NCI-H1930 (cell line): ENCODE results near the gene SLCO3A1.
"Not testable (repeated sequence)": the region's sequence is repeated elsewhere in the genome, so short reads cannot be mapped to it uniquely, and the experiment has no call there.

Experiments used
- DNase-seq, 2 experiments: peaks; one replicate each; lab custom pipeline; 2025; lab: John Stamatoyannopoulos, UW

The SLCO3A1 gene

DNA sequence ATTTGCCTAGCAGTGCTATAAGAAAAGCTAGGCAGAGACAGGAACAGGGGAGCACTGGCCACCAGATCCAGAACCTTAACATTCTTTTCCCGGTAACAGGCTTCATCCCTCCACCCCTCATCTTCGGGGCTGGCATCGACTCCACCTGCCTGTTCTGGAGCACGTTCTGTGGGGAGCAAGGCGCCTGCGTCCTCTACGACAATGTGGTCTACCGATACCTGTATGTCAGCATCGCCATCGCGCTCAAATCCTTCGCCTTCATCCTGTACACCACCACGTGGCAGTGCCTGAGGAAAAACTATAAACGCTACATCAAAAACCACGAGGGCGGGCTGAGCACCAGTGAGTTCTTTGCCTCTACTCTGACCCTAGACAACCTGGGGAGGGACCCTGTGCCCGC lies 309.1 kb downstream of the SLCO3A1 start:
- no peak for DNase-seq

DNA sequence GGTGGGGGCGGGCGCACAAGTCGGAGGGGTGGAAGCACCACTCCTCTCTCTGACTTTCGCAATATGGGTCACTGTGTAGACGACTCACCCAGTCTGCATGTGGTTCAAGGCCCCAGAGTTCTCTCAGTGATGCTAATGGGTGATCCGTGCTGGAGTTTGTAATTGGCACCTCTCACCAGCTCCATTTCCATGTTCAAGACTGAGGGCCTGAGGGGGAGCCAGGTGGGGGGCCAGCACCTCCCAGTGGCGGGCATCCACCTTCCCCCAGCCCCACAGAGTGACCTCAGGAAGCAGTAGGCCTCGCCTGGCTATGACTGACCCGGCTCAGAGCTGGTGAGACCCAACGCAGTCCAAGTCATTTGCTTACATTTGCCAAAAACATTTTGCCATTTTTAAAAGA lies 310.1 kb downstream of the SLCO3A1 start:
- DNase-seq = no peak

DNA sequence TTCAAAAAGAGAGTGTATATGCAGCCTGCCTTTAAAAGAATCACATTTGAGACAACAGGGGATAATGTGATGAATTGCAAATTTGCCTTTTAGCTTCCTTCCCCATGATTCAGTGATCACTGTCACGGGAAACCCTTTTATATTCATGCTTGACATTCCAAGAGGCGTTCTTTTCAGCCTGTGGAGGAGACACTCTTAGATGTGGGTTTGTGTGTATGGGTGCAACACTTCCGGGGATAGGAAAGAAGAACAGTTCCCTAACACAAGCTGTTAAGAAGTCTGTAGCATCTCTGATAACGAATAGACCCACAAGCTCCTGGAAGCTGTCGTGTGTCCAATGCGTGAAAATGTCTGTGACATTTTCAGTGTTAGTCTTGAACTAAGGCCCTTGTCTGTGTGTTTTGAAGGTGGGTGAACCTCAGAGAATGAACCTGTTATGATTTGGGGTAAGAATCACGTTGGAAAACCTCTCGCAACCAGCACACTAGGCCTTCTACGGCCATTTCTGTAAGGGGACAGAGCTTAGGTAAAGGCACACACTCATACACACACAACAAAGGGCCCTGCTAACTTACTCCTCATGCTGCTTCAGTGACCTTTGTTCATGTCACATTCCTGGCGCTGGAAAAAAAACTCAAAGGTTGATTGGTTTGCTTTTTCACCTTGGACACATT lies 311.0 kb downstream of the SLCO3A1 start:
- DNase-seq = no peak

DNA sequence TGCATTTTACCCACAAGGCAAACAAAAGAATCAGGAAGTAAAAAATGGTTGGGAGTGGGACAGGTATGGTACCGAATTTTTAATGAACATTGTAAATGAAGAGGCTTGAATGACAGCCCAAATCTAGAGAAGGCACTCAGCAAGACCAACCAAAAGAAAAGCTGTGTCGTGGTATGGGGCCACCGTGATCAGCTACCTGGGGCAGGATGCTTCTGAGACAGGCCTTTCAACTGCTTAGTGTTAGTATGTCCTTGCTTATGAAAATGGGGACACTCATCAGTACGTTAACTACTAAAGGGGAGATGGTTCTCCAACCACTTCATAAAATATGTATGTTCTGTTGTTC lies 311.5 kb downstream of the SLCO3A1 start:
- DNase-seq = no peak

DNA sequence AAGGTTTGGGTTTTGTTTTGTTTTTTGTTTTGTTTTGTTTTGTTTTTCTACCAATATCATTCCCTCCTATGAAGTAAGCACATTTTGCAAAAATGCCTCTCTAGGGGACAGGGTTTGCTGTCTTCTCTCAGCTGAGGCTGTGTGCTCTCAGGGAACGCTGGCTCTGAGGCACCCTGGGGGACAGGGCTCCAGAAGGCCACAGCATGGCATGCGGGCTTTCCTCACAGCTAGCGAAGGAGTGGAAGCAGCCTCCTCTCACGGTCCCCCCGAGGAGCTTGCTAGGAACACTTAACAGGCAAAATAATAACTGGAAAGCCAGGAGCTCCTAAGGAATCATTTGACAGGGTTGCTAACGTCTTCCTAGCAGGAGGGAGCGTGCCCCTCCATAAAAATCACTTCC lies 312.5 kb downstream of the SLCO3A1 start:
- no peak for DNase-seq

DNA sequence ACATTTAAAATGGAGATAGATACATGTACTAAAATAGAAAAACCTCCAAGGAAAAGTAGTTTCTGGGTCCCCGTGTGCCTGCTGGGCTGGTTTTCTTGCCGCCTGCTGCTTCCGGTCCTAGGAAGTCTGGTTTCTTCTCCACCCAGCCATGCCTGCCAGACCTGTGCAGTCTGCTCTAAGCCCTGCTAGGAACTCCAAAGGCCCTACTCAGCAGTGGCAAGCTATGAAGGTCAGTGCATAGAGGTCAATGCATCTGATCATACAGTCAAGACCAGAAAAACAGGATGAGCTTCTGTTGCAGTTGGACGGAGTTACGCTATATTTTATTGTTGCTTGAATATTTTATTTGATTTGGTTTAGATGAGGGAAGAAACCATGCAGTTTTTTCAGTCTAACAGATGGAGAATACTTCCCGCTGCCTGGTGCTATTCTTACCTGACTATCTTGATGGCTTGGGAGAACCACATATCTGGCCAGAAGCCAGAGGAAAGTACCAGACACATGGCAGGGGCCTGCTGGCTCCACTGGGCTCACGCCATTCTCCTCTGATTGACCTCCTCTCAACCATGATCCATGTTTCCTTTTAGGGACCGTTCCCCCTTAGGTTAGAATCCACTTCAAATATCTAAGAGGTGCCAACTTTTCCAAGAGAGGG lies 313.4 kb downstream of the SLCO3A1 start:
- no peak for DNase-seq

DNA sequence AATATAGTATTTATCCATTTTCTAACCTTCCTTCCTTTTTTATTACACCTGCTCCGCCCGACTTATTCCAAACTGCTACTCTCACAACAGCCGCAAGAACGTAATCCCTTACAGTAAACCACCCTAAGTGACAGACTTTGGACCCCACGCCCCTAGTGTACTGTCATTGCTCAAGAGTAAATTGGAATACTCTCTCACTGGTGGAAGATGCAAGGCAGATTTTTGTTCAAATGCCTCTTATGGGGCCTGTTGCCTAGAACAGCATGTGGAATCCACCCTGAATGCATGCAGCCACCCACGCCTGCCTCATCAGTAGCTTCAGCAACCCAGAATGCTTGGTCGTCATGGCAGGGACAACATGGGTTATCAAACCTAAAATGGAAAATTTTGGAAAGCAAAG lies 313.9 kb downstream of the SLCO3A1 start:
- DNase-seq = no peak

DNA sequence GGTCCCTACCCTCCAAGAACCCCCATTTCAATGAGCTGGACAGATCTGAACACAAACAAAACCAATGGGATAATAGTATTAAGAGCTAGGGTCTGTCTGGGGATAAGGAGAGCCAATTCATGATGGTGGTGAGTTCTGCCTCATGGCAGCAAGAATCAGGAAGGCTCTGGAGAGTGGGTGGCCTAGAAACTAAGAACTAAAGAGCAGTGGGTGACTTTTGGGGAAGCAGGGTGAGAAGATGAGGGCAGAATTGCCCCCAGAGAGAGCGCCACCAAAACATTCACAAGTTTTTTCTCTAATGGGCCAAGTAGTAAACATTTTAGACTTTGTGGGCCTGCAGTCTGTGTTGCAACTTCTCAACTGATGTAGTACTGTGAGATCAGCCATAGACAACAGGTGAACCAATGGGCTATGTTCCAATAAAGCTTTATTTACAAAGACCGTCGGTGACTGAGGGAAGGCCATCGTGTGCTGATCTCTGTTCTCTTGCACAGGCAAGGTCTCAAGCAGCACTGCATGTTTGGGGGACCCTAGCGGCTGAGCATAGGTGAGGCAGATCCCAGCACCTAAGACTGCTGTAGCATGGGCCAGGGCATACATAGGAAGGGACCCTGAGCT lies 314.7 kb downstream of the SLCO3A1 start:
- DNase-seq = no peak

DNA sequence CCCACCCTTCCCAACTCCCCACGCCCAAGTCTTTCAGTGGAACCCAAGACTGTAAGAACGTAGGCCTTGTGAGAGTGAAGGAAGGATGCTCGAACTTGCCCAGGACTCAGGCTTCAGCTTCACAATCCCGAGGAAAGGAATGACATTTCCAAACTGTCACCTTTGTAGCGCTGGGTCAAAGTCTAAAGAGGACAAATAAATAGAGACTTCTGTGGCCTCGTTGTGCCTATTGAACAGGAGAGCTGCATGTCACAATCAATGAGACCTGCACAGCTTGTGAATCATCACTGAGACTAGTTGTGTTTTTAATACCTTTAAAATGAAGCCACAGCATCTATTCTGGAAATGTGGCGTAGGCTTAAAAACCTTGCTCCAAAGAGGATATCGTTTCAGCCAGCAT lies 317.4 kb downstream of the SLCO3A1 start:
- no peak for DNase-seq

DNA sequence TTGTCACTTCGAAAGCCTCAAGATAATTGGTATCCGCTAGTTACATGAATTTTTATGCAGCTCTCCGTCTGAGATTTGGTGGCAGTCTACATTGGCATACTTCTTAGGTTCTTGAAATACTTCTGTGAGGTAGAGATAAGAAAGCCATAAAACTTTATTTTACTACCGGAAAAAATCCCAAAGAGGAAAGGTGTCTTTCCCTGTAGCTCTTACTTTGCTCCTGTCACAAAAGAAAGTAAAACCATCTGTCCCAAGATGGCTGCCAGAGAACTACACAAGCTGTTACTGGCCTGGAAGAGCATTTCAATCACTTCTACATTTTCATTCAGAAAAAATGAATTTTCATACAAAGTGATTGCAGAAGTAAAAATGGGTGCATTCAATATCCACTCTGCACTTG lies 325.4 kb downstream of the SLCO3A1 start:
- no peak for DNase-seq

DNA sequence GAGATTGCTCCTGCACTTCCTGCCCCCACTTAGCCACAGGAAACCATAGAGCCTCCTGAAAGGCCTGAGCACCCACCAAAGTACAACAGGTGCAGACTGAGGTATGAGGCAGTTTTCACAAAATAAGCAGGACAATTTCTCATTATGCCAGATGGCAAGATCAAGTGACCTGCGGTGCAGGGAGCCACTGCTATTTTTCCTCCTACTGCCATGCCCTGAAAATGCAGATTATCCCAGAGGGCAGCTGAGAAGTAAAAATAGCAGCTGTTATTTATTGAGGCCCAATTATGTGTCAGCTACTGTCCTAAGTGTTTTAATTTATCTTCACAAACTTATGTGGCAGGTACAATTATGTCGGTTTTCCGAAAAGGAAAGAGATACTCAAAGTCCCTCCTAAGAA lies 330.6 kb downstream of the SLCO3A1 start:
- DNase-seq = no peak

DNA sequence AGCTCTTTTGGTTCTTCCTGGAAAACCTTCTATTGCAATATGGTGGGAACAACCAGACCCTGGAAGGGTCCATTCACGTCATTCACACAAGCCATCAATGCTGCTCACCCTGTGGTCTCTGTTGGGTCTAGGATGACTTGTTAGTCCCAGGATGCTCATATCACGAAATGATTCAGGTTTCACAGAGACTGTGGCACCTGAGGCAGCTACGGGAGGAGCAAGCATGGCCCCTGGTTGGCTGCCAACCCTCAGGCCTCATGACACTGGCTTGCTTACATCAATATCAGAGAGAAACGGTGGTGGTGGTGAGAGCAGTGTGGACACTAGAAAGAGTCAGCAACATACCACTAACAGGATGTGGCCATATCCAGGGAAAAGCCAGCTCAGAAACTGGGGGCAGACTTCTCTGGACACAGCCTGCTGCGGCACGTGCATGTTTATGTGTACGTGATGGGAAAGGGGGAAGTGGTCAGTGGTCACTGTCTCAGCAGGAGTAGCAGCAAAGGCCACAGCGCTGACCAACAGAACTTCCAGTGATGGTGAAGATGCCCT lies 331.2 kb downstream of the SLCO3A1 start:
- no peak for DNase-seq

DNA sequence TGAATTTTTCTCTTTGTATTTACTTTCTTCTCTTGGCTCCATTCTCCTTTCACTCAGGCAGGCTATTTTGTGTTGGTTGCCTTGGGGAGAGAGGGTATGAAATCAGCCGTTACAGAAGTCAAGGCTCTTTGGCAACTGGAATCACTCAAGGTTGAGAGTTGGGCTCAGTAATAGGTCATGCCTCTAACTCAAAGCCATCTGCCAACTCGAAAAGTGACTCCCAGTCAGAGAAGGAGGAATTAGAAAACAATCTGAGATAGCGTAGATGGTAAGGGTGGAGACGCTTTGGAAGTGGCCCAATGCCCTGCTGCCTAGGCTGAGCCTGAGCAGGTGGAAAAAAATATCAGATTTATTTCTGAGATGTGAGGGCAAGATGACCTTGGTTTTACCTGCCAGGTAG lies 334.5 kb downstream of the SLCO3A1 start:
- no peak for DNase-seq

DNA sequence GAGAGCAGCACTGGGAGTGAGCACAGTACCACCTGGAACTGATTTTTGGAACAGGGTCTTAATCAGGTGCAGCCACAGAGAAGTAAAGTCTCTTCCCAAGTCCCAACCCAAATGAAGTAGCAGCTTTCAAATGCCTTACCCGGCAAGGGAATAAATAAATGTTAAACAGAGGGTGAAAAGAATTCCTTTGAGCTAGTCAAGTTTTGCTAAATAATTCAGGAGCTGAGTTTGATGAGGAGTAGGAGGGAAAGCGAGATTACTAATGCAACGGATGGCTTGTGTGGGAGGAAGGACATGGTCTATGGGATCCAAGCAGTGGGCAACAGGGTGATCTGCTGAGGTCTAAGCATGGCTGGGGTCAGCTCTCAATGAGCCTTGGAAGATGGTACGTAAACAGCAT lies 335.7 kb downstream of the SLCO3A1 start:
- no peak for DNase-seq

DNA sequence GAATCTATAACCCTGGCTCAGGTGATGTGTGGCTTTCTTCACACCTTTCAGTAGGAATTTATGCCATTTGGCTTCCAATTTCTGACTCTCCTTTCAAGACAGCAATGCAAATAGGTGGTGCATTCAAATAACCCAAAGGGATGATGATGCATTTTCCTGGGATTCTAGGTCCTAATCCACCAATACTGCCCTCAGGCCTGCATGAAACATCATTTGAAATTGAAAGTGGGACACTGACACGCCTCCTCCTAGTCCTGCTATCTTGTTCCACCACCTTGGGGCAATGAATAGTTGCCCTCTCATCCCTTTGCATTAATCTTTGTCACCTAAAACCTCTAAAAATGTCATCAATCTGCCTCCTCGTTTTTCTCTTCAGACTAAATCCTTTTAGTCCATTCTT lies 341.7 kb downstream of the SLCO3A1 start:
- no peak for DNase-seq

DNA sequence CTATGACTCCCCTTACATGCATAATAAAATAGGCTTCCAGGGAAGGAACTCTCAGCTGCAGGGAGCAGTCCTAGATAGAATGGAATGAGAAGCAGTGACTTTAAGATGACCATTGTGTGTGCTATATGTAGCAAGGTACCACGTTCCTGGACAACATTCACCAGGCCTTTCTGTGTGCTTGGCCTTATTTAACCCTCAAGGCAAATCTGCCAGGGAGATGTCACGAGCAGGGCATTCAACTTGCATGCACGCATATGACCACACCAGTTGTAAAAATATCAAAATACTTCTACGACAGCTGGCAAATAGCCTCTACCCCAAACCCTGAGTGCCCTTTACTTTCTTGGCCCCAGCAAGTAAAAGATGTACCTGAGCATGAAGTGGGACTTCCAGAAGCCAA lies 342.8 kb downstream of the SLCO3A1 start:
- DNase-seq = no peak

DNA sequence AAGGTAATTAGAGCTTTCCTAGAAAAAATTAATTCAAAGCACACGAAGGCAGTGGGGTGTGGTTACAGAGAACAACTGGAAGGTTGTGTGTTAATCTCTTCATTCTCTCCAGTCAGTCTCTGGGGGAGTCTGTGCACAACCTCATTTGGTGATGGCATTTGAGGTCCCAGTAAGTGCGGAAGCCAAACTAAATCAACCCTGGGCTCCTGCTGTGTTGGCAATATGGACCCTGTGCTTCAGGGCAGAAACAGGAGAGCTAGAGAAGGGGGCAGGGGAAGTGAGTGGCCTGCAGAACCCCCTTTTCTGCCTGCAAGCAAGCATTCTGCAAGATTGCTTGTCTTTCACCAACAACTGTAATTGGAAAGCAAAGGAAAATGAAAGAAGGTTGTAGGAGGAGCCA lies 344.2 kb downstream of the SLCO3A1 start:
- DNase-seq = no peak

DNA sequence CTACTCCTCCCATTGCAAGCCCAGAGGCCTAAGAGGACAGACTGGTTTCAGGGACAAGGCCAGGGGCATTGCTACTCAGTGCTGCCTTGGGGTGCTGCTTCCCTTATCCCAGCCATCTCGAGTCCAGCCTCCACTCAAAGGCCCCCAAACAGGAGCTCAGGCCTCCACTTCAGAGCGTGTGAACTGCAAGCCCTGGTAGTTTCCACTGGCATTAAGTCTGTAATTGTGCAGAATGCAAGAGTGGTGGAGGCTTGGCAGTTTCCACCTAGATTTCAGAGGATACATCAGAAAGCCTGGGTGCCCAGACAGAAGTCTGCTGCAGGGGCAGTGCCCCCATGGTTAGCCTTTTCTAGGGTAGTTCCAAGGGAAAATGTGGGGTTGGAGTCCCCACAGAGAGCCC lies 347.4 kb downstream of the SLCO3A1 start:
- DNase-seq = no peak

DNA sequence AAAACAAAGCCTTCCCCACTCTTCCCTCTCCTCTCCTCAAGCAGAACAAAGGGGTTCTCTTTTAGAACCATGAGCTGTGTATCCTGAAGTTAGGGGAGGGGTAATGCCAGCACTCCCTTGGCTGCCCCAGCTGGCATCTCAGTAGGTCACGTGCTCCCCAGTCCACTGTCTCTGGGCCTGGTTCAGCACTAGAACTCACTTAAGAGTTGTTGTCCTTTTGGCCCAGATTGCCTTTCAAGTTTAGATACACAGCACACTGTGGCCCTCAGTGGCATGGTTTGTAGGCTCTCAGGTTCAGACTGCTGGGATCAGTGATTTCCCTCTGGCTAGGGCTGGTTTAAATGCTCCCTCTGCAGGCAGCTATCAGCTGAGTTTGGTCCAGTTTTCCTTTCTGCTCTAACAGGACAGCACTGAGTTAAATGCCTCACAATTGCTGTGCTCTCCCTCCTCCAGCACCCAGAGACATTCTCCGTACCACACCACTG lies 351.8 kb downstream of the SLCO3A1 start:
- DNase-seq = no peak

DNA sequence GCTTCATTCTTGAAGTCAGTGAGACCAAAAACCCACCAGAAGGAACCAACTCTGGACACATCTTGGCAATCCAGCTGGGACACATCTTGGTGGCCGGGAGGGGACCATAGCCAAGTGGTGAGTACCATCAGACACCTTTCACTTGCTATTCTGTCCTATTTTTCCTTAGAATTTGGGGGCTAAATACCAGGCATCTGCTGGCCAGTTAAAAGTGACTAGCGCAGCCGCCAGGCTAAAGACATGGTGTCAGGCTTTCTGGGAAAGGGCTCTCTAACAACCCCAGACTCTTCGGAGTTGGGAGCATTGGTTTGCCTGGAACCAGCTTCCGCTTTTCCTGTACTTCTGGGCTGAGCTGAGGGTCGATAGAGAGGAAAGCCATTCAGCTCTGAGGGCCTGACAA lies 354.1 kb downstream of the SLCO3A1 start:
- DNase-seq = not testable (repeated sequence)
